WTC11 (cell line): Measurements from ENCODE around the gene KAT8. TPM values are rescaled to one million over a fixed set of nuclear protein-coding genes. Genes with fewer than 3 reads are reported as not detected.

Experiments
- ATAC-seq: fragments of 200-7000 bp; cut with Tn5 transposase; 2 replicates; pipeline ENCODE4 v1.10.0; 2021; ENCODE audit warnings: mild to moderate bottlenecking, moderate library complexity
- CTCF ChIA-PET: fragments of 300-600 bp; sonication (Branson Sonifier 250); formaldehyde crosslinking; loops from one replicate; lab custom pipeline; 2021; ENCODE audit warnings: antibody characterized with exemption; lab: Charles Lee
- POLR2A ChIA-PET: fragments of 350-600 bp; sonication (Branson Sonifier 250); formaldehyde crosslinking; loops from one replicate; lab custom pipeline; 2021; ENCODE audit warnings: antibody characterized with exemption; lab: Charles Lee
- DNase-seq: peaks from one replicate; pipeline ENCODE4 v3.0.0; 2021; ENCODE audit warnings: low spot score
- H3K27ac Mint-ChIP-seq: 2 replicates; pipeline ENCODE4 v1.8.0; 2021; ENCODE audit warnings: mixed read lengths
- H3K27me3 Mint-ChIP-seq: 2 replicates; pipeline ENCODE4 v1.8.0; 2021; ENCODE audit warnings: low read depth, mild to moderate bottlenecking, moderate library complexity, mixed read lengths
- H3K36me3 Mint-ChIP-seq: 2 replicates; pipeline ENCODE4 v1.8.0; 2021; ENCODE audit warnings: mixed read lengths
- H3K4me1 Mint-ChIP-seq: 2 replicates; pipeline ENCODE4 v1.8.0; 2022; ENCODE audit warnings: mixed read lengths
- H3K4me3 Mint-ChIP-seq: 2 replicates; pipeline ENCODE4 v1.8.0; 2021; ENCODE audit warnings: mild to moderate bottlenecking, moderate library complexity, mixed read lengths
- H3K9me3 Mint-ChIP-seq: 2 replicates; pipeline ENCODE4 v1.8.0; 2021; ENCODE audit warnings: mixed read lengths
- CREB1 ChIP-seq: sonication (generic); formaldehyde crosslinking; IDR thresholded peaks from 2 replicates; pipeline ENCODE4 v1.8.0; 2023; ENCODE audit warnings: mild to moderate bottlenecking, missing genetic modification reagents
- ETV6 ChIP-seq: sonication (generic); formaldehyde crosslinking; IDR thresholded peaks from 2 replicates; pipeline ENCODE4 v1.8.1; 2022; ENCODE audit warnings: mild to moderate bottlenecking, missing genetic modification reagents
- FOXJ3 ChIP-seq: sonication (generic); formaldehyde crosslinking; IDR thresholded peaks from 2 replicates; pipeline ENCODE4 v1.9.0; 2021; ENCODE audit warnings: missing genetic modification reagents, mild to moderate bottlenecking, borderline replicate concordance
- FOXK1 ChIP-seq: sonication (generic); formaldehyde crosslinking; IDR thresholded peaks from 2 replicates; pipeline ENCODE4 v1.8.0; 2022; ENCODE audit warnings: mild to moderate bottlenecking, moderate library complexity, missing genetic modification reagents
- FOXP1 ChIP-seq: sonication (generic); formaldehyde crosslinking; IDR thresholded peaks from 2 replicates; pipeline ENCODE4 v1.8.0; 2022; ENCODE audit warnings: missing genetic modification reagents, mild to moderate bottlenecking, moderate library complexity, borderline replicate concordance
- GABPB1 ChIP-seq: sonication (generic); formaldehyde crosslinking; IDR thresholded peaks from 2 replicates; pipeline ENCODE4 v1.8.1; 2023; ENCODE audit warnings: mild to moderate bottlenecking, missing genetic modification reagents
- JAZF1 ChIP-seq: fragments of 250-450 bp; sonication (Bioruptor Pico); IDR thresholded peaks from 2 replicates; pipeline ENCODE4 v1.9.0; 2021; ENCODE audit warnings: moderate library complexity, mild to moderate bottlenecking, inconsistent platforms
- RELA ChIP-seq: sonication (generic); formaldehyde crosslinking; IDR thresholded peaks from 2 replicates; pipeline ENCODE4 v1.8.1; 2022; ENCODE audit warnings: missing genetic modification reagents, mild to moderate bottlenecking, borderline replicate concordance
- SMAD4 ChIP-seq: sonication (generic); formaldehyde crosslinking; IDR thresholded peaks from 2 replicates; pipeline ENCODE4 v1.8.0; 2022; ENCODE audit warnings: mild to moderate bottlenecking, missing genetic modification reagents
- ZNF232 ChIP-seq: sonication (generic); formaldehyde crosslinking; IDR thresholded peaks from 2 replicates; pipeline ENCODE4 v1.8.0; 2022; ENCODE audit warnings: mild to moderate bottlenecking, missing genetic modification reagents
- ZNF317 ChIP-seq: sonication (generic); formaldehyde crosslinking; IDR thresholded peaks from 2 replicates; pipeline ENCODE4 v1.8.1; 2023; ENCODE audit warnings: low read depth, mild to moderate bottlenecking, moderate library complexity, missing genetic modification reagents, borderline replicate concordance
- total RNA-seq: library from RNA; stranded (reverse); gene quantifications from 3 replicates; pipeline ENCODE4 v1.2.3, GENCODE V29; 2021
- TF ChIP-seq, protein P1 (sequence below): sonication (generic); formaldehyde crosslinking; IDR thresholded peaks from 2 replicates; pipeline ENCODE4 v1.8.1; 2022; ENCODE audit warnings: mild to moderate bottlenecking, moderate library complexity, missing genetic modification reagents
- TF ChIP-seq, protein P2 (sequence below): sonication (generic); formaldehyde crosslinking; IDR thresholded peaks from 2 replicates; pipeline ENCODE4 v1.8.0; 2023; ENCODE audit warnings: missing genetic modification reagents, mild to moderate bottlenecking, borderline replicate concordance
- TF ChIP-seq, protein P3 (sequence below): fragments of 250-450 bp; sonication (Bioruptor Pico); IDR thresholded peaks from 2 replicates; pipeline ENCODE4 v2.1.2; 2022; ENCODE audit warnings: mild to moderate bottlenecking, moderate library complexity
- TF ChIP-seq, protein P4 (sequence below): sonication (generic); formaldehyde crosslinking; IDR thresholded peaks from 2 replicates; pipeline ENCODE4 v1.8.1; 2023; ENCODE audit warnings: mild to moderate bottlenecking, missing genetic modification reagents, moderate library complexity
- TF ChIP-seq, protein P5 (sequence below): sonication (generic); formaldehyde crosslinking; IDR thresholded peaks from 2 replicates; pipeline ENCODE4 v1.8.1; 2023; ENCODE audit warnings: mild to moderate bottlenecking, moderate library complexity, missing genetic modification reagents
- TF ChIP-seq, protein P6 (sequence below): sonication (generic); formaldehyde crosslinking; IDR thresholded peaks from 2 replicates; pipeline ENCODE4 v1.8.1; 2022; ENCODE audit warnings: low read depth, mild to moderate bottlenecking, moderate library complexity, missing genetic modification reagents, borderline replicate concordance
- TF ChIP-seq, protein P7 (sequence below): fragments of 250-450 bp; sonication (Bioruptor Pico); IDR thresholded peaks from 2 replicates; pipeline ENCODE4 v1.9.0; 2021; ENCODE audit warnings: mild to moderate bottlenecking
- TF ChIP-seq, protein P8 (sequence below): fragments of 250-450 bp; sonication (Bioruptor Pico); conservative IDR thresholded peaks from 2 replicates; pipeline ENCODE4 v1.9.0; 2021; ENCODE audit warnings: mild to moderate bottlenecking

Gene KAT8
- total RNA-seq, 1 experiment from 2014 or later = 70.8 TPM

DNA sequence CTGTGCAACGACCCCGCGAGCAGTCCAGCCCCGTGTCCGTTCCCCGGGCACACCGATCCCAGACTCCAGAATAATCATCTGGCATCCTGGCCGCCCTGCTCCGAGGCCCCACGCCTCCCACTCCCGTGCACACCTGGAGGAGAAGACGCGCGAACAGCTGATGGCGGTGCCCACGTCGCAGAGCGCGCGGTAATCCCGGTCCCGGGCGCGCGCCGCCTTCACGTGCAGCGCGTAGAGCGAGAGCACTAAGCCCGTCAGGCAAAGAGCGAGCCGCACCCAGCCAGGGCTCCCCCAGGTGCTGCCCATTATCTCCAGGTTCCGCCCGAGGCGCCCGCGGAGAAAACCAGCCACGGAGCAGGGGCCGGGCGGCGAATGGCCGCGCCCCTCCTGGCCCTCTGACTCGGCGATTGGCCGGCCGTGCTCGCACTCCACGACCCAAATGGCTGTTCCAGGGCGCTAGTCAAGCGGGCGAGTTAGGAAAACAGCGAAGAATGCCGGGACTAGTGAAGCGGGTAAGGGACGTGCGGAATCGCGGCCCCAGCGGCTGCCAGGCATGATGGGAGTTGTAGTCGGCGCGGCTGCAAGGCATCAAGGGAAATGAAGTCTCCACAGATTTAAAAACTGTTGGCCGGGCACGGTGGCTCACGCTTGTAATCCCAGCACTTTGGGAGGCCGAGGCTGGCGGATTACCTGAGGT, 22.9 kb upstream of the KAT8 start, which contains the start of gene VKORC1:
Gene VKORC1, minus strand, starts transcription at position 374 of the 697 bp plus-strand sequence. Its CDS starts 68 bp downstream, at position 306.
- Mint-ChIP-seq H3K27ac (peak within 1 kb of the TSS; percentile 84), H3K4me3 (peak within 1 kb of the TSS; percentile 87), H3K36me3 (peaks cover 12% of the 10 kb centered on the region), H3K9me3 (0 out of 2 replicates have a peak, but pooled peaks cover 4% of the 10 kb centered on the region), H3K27me3 (peaks cover 2% of the 10 kb centered on the region; the same call in 1 of the 2 replicates), H3K4me1 (peaks cover 14% of the 10 kb centered on the region)
- DNase-seq (peak; percentile 95), ATAC-seq (peak; percentile 94)
- POLR2A ChIA-PET = interaction anchor here (0.8 kb wide), 1 partner anchor 21 kb away, joined by 3 read pairs; the partner anchor contains the start of genes ZNF646 and ZNF668
- CTCF ChIA-PET = interaction anchor here (0.6 to 3.2 kb wide), 6 partner anchors 13 to 147 kb away, joined by 3 to 24 read pairs (median 4); partner anchors contain the start of genes HSD3B7, ZNF646 and ZNF668
- TF ChIP-seq ZNF232 (CRISPR knock-in tag) (peak; percentile 40; the same call in 1 of the 2 replicates), FOXK1 (CRISPR knock-in tag) (peak; percentile 48; the same call in 1 of the 2 replicates), RELA (no peak), FOXP1 (peak; percentile 83; the same call in 1 of the 2 replicates), CREB1 (peak; percentile 59; the same call in 1 of the 2 replicates), SMAD4 (CRISPR knock-in tag) (no peak; the same call in 1 of the 2 replicates), GABPB1 (CRISPR knock-in tag) (peak; percentile 71), JAZF1 (no peak), ETV6 (CRISPR knock-in tag) (0 out of 2 replicates have a peak, but pooled peaks have one; percentile 29), ZNF317 (CRISPR knock-in tag) (0 out of 2 replicates have a peak, but pooled peaks have one; percentile 5), FOXJ3 (CRISPR knock-in tag) (no peak)
- TF ChIP-seq, protein P1, sequence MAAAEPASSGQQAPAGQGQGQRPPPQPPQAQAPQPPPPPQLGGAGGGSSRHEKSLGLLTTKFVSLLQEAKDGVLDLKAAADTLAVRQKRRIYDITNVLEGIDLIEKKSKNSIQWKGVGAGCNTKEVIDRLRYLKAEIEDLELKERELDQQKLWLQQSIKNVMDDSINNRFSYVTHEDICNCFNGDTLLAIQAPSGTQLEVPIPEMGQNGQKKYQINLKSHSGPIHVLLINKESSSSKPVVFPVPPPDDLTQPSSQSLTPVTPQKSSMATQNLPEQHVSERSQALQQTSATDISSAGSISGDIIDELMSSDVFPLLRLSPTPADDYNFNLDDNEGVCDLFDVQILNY (CRISPR knock-in tag) = peak; percentile 46; the same call in 1 of the 2 replicates
- TF ChIP-seq, protein P2, sequence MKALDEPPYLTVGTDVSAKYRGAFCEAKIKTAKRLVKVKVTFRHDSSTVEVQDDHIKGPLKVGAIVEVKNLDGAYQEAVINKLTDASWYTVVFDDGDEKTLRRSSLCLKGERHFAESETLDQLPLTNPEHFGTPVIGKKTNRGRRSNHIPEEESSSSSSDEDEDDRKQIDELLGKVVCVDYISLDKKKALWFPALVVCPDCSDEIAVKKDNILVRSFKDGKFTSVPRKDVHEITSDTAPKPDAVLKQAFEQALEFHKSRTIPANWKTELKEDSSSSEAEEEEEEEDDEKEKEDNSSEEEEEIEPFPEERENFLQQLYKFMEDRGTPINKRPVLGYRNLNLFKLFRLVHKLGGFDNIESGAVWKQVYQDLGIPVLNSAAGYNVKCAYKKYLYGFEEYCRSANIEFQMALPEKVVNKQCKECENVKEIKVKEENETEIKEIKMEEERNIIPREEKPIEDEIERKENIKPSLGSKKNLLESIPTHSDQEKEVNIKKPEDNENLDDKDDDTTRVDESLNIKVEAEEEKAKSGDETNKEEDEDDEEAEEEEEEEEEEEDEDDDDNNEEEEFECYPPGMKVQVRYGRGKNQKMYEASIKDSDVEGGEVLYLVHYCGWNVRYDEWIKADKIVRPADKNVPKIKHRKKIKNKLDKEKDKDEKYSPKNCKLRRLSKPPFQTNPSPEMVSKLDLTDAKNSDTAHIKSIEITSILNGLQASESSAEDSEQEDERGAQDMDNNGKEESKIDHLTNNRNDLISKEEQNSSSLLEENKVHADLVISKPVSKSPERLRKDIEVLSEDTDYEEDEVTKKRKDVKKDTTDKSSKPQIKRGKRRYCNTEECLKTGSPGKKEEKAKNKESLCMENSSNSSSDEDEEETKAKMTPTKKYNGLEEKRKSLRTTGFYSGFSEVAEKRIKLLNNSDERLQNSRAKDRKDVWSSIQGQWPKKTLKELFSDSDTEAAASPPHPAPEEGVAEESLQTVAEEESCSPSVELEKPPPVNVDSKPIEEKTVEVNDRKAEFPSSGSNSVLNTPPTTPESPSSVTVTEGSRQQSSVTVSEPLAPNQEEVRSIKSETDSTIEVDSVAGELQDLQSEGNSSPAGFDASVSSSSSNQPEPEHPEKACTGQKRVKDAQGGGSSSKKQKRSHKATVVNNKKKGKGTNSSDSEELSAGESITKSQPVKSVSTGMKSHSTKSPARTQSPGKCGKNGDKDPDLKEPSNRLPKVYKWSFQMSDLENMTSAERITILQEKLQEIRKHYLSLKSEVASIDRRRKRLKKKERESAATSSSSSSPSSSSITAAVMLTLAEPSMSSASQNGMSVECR (CRISPR knock-in tag) = peak; percentile 45; the same call in 1 of the 2 replicates
- TF ChIP-seq, protein P3, sequence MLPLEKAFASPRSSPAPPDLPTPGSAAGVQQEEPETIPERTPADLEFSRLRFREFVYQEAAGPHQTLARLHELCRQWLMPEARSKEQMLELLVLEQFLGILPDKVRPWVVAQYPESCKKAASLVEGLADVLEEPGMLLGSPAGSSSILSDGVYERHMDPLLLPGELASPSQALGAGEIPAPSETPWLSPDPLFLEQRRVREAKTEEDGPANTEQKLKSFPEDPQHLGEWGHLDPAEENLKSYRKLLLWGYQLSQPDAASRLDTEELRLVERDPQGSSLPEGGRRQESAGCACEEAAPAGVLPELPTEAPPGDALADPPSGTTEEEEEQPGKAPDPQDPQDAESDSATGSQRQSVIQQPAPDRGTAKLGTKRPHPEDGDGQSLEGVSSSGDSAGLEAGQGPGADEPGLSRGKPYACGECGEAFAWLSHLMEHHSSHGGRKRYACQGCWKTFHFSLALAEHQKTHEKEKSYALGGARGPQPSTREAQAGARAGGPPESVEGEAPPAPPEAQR = no peak
- TF ChIP-seq, protein P4, sequence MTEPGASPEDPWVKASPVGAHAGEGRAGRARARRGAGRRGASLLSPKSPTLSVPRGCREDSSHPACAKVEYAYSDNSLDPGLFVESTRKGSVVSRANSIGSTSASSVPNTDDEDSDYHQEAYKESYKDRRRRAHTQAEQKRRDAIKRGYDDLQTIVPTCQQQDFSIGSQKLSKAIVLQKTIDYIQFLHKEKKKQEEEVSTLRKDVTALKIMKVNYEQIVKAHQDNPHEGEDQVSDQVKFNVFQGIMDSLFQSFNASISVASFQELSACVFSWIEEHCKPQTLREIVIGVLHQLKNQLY = no peak
- TF ChIP-seq, protein P5, sequence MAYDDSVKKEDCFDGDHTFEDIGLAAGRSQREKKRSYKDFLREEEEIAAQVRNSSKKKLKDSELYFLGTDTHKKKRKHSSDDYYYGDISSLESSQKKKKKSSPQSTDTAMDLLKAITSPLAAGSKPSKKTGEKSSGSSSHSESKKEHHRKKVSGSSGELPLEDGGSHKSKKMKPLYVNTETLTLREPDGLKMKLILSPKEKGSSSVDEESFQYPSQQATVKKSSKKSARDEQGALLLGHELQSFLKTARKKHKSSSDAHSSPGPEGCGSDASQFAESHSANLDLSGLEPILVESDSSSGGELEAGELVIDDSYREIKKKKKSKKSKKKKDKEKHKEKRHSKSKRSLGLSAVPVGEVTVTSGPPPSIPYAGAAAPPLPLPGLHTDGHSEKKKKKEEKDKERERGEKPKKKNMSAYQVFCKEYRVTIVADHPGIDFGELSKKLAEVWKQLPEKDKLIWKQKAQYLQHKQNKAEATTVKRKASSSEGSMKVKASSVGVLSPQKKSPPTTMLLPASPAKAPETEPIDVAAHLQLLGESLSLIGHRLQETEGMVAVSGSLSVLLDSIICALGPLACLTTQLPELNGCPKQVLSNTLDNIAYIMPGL (CRISPR knock-in tag) = 0 out of 2 replicates have a peak, but pooled peaks have one; percentile 58
- TF ChIP-seq, protein P6, sequence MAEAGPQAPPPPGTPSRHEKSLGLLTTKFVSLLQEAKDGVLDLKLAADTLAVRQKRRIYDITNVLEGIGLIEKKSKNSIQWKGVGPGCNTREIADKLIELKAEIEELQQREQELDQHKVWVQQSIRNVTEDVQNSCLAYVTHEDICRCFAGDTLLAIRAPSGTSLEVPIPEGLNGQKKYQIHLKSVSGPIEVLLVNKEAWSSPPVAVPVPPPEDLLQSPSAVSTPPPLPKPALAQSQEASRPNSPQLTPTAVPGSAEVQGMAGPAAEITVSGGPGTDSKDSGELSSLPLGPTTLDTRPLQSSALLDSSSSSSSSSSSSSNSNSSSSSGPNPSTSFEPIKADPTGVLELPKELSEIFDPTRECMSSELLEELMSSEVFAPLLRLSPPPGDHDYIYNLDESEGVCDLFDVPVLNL = 0 out of 2 replicates have a peak, but pooled peaks have one; percentile 26
- TF ChIP-seq, protein P7, sequence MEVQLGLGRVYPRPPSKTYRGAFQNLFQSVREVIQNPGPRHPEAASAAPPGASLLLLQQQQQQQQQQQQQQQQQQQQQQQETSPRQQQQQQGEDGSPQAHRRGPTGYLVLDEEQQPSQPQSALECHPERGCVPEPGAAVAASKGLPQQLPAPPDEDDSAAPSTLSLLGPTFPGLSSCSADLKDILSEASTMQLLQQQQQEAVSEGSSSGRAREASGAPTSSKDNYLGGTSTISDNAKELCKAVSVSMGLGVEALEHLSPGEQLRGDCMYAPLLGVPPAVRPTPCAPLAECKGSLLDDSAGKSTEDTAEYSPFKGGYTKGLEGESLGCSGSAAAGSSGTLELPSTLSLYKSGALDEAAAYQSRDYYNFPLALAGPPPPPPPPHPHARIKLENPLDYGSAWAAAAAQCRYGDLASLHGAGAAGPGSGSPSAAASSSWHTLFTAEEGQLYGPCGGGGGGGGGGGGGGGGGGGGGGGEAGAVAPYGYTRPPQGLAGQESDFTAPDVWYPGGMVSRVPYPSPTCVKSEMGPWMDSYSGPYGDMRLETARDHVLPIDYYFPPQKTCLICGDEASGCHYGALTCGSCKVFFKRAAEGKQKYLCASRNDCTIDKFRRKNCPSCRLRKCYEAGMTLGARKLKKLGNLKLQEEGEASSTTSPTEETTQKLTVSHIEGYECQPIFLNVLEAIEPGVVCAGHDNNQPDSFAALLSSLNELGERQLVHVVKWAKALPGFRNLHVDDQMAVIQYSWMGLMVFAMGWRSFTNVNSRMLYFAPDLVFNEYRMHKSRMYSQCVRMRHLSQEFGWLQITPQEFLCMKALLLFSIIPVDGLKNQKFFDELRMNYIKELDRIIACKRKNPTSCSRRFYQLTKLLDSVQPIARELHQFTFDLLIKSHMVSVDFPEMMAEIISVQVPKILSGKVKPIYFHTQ (CRISPR knock-in tag) = no peak
- TF ChIP-seq, protein P8, sequence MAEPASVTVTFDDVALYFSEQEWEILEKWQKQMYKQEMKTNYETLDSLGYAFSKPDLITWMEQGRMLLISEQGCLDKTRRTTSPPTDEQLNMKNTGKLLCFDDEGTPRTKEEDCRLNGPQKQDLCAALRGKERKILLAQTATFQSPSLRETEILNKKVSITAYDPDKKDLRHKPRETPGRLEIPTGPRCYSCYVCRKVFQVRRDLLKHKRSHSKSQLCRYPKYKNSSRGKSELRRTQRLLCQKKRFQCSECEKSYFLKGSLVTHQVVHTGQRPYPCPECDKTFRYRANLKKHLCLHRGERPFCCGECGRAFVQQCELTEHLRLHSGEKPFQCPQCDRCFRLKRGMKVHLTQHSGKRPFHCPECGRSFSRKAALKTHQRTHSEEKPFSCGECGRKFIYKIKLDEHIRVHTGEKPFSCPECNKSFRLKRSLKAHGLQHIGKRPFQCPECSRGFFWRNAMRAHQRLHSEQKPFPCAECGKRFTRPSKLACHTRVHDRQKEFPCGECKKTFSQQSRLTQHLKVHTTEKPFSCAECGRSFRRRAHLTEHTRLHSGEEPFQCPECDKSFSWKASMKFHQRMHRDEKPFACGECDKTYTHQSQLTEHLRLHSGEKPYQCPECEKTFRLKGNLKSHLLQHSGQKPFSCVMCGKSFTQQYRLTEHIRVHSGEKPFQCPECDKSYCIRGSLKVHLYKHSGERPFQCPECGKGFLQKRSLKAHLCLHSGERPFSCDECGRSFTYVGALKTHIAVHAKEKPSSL (CRISPR knock-in tag) = no peak
